SK-N-SH (cell line): ENCODE data around the gene MRPL49. TPM values are rescaled to one million over a fixed set of nuclear protein-coding genes. Genes with fewer than 3 reads are reported as not detected.
A peak's percentile ranks its signal among the peaks of the same experiment; 100 is the strongest.

Experiments used
- CTCF ChIA-PET: fragments of 300-600, 350-600 bp; formaldehyde crosslinking; extraction: SDS; loops from one replicate; lab custom pipeline; 2021; lab: Yijun Ruan, JAX
- POLR2A ChIA-PET: fragments of 350-600 bp; sonication (Branson Sonifier 250); formaldehyde crosslinking; extraction: SDS; loops from one replicate; lab custom pipeline; 2020; ENCODE audit warnings: antibody characterized with exemption, inconsistent platforms; lab: Yijun Ruan, JAX
- DNase-seq: peaks from one replicate; pipeline ENCODE4 v3.0.0; 2012
- H2AFZ ChIP-seq: fragments of 200-600 bp; sonication (generic); 2 replicates; pipeline ENCODE4 v1.8.1; 2016; ENCODE audit warnings: antibody characterized with exemption, mild to moderate bottlenecking, low read depth
- H3F3A ChIP-seq: fragments of 200-600 bp; sonication (generic); replicated peaks from 2 replicates; pipeline ENCODE3; 2016; ENCODE audit warnings: antibody characterized with exemption, mild to moderate bottlenecking; ENCODE audit not compliant: insufficient read depth
- H3K27ac ChIP-seq, 2 experiments: fragments of 200-500 bp in 1 of 2; fragments of 200-600 bp in 1 of 2; sonication (Bioruptor generic) in 1 of 2; sonication (generic), shearing (Covaris generic) in 1 of 2; 2 replicates each; pipeline versions ENCODE4 v1.5.1 to v1.6.1; 2014 to 2016; ENCODE audit warnings: low read depth in 2 of 2, inconsistent platforms in 1 of 2, low read length in 1 of 2, mild to moderate bottlenecking in 1 of 2, mixed read lengths in 1 of 2
- H3K27me3 ChIP-seq: fragments of 200-600 bp; sonication (generic), shearing (Covaris generic); 2 replicates; pipeline ENCODE4 v1.6.1; 2016; ENCODE audit warnings: mixed run types; ENCODE audit not compliant: insufficient read depth
- H3K36me3 ChIP-seq, 2 experiments: fragments of 200-500 bp in 1 of 2; fragments of 200-600 bp in 1 of 2; sonication (Bioruptor generic) in 1 of 2; sonication (generic) in 1 of 2; replicated peaks in 1 of 2; 2 replicates each; pipeline versions ENCODE3 to v1.5.1; 2014 to 2016; ENCODE audit warnings: low read length in 1 of 2, mild to moderate bottlenecking in 1 of 2; ENCODE audit not compliant: insufficient read depth in 2 of 2, control insufficient read depth in 1 of 2
- H3K4me1 ChIP-seq, 2 experiments: fragments of 200-500 bp in 1 of 2; fragments of 200-600 bp in 1 of 2; sonication (Bioruptor generic) in 1 of 2; sonication (generic), shearing (Covaris generic) in 1 of 2; 2 replicates each; pipeline versions ENCODE4 v1.5.1 to v1.6.1; 2014 to 2016; ENCODE audit warnings: low read depth in 1 of 2, low read length in 1 of 2, mixed run types in 1 of 2; ENCODE audit not compliant: insufficient read depth in 2 of 2, control insufficient read depth in 1 of 2
- H3K4me2 ChIP-seq: fragments of 200-600 bp; sonication (generic), shearing (Covaris generic); 2 replicates; pipeline ENCODE4 v1.6.1; 2017; ENCODE audit warnings: mixed run types
- H3K4me3 ChIP-seq, 2 experiments: fragments of 200-500 bp in 1 of 2; fragments of 200-600 bp in 1 of 2; sonication (Bioruptor generic) in 1 of 2; sonication (generic), shearing (Covaris generic) in 1 of 2; 2 replicates each; pipeline versions ENCODE4 v1.5.1 to v1.8.1; 2014 to 2016; ENCODE audit warnings: low read depth in 2 of 2, inconsistent platforms in 1 of 2, low read length in 1 of 2, mild to moderate bottlenecking in 1 of 2, mixed read lengths in 1 of 2, moderate library complexity in 1 of 2
- H3K79me2 ChIP-seq: fragments of 200-600 bp; sonication (generic); 2 replicates; pipeline ENCODE4 v1.8.1; 2017; ENCODE audit warnings: mild to moderate bottlenecking; ENCODE audit not compliant: insufficient read depth
- H3K9ac ChIP-seq: fragments of 200-600 bp; sonication (generic); 2 replicates; pipeline ENCODE4 v1.6.1; 2017; ENCODE audit warnings: mixed run types
- H3K9me2 ChIP-seq: fragments of 200-600 bp; sonication (generic); 2 replicates; pipeline ENCODE4 v1.6.1; 2017; ENCODE audit warnings: mixed run types
- H3K9me3 ChIP-seq: fragments of 200-600 bp; sonication (generic); 2 replicates; pipeline ENCODE4 v1.6.1; 2017; ENCODE audit warnings: mixed run types, mild to moderate bottlenecking, moderate library complexity
- H4K20me1 ChIP-seq: fragments of 200-600 bp; sonication (generic); 2 replicates; pipeline ENCODE4 v1.6.1; 2017; ENCODE audit warnings: mild to moderate bottlenecking, mixed run types; ENCODE audit not compliant: insufficient read depth
- ELF1 ChIP-seq: IDR thresholded peaks from 2 replicates; pipeline ENCODE4 v1.4.0; 2012
- EZH2phosphoT487 ChIP-seq: fragments of 200-600 bp; sonication (generic); IDR thresholded peaks from 2 replicates; pipeline ENCODE4 v1.6.1; 2017; ENCODE audit warnings: low read depth, mixed run types, mild to moderate bottlenecking, antibody characterized with exemption, moderate library complexity, borderline replicate concordance
- GABPA ChIP-seq: IDR thresholded peaks from 2 replicates; pipeline ENCODE4 v1.4.0; 2012; ENCODE audit warnings: low read depth, mild to moderate bottlenecking
- MAX ChIP-seq: IDR thresholded peaks from 2 replicates; pipeline ENCODE4 v1.4.0; 2012; ENCODE audit warnings: low read depth
- NFIC ChIP-seq: IDR thresholded peaks from 2 replicates; pipeline ENCODE4 v1.4.0; 2012; ENCODE audit warnings: borderline replicate concordance
- POLR2AphosphoS5 ChIP-seq: IDR thresholded peaks from 2 replicates; pipeline ENCODE4 v1.6.1; 2012; ENCODE audit warnings: low read depth, low read length
- RXRA ChIP-seq: IDR thresholded peaks from 2 replicates; pipeline ENCODE4 v1.4.0; 2012; ENCODE audit warnings: low read depth, mild to moderate bottlenecking, borderline replicate concordance
- SIN3A ChIP-seq: IDR thresholded peaks from 2 replicates; pipeline ENCODE4 v1.6.1; 2012; ENCODE audit warnings: low read depth, mild to moderate bottlenecking, low read length, moderate library complexity, borderline replicate concordance
- SMC3 ChIP-seq: IDR thresholded peaks from 2 replicates; pipeline ENCODE4 v1.6.1; 2012; ENCODE audit warnings: low read depth, low read length, improper control_type of control experiment
- TEAD4 ChIP-seq: IDR thresholded peaks from 2 replicates; pipeline ENCODE4 v1.4.0; 2012; ENCODE audit warnings: mild to moderate bottlenecking, borderline replicate concordance; ENCODE audit not compliant: insufficient read depth
- USF1 ChIP-seq: IDR thresholded peaks from 2 replicates; pipeline ENCODE4 v1.4.0; 2012; ENCODE audit warnings: low read depth, borderline replicate concordance
- WGBS: methylation state at CpG from one replicate; pipeline ENCODE4 v1.1.6; 2017; ENCODE audit warnings: low lambda C conversion rate; 5-methylcytosine and 5-hydroxymethylcytosine counted together
- polyA plus RNA-seq, 3 experiments: library from polyadenylated mRNA; depleted of rRNA; stranded (reverse); fragments of >200 nt; gene quantifications; 2 replicates each; pipeline ENCODE4 v1.2.3, GENCODE V29; 2012
- TF ChIP-seq, protein P1 (sequence below): IDR thresholded peaks from 2 replicates; pipeline ENCODE4; 2012

The MRPL49 gene
- polyA plus RNA-seq, 1 of the 3 experiments (the other 2 are of a cell fraction): 56.7 TPM

- H3K27me3 ChIP-seq: no peaks in the 10 kb centered on the region
- TF ChIP-seq MAX (no peak), SMC3 (no peak), SIN3A (no peak), USF1 (no peak), EZH2phosphoT487 (no peak), RXRA (no peak)
- H3K27ac ChIP-seq: peak overlapping the region in 1 of 2 experiments; percentile 76; a peak in 2 of 4 replicates
- DNase-seq: no peak
- no peaks in the 10 kb centered on the region for H3K36me3 ChIP-seq
- ChIA-PET POLR2A (no interaction called here), CTCF (interaction anchor here (0.7 kb wide), 1 partner anchor 178 kb away, joined by 3 read pairs; no protein-coding TSS in a partner anchor)
- H3K4me3 ChIP-seq: no peak overlapping the region
- peaks cover 11% of the 10 kb centered on the region in 2 experiments; a peak in 2 of 4 replicates for H3K4me1 ChIP-seq
- no peak overlapping the region for H3K9ac ChIP-seq
- 88% methylated on average over 3 of the region's 3 CpGs for WGBS
- no peaks in the 10 kb centered on the region for H3K9me2 ChIP-seq
- H3K9me3 ChIP-seq: no peaks in the 10 kb centered on the region
- no peaks in the 10 kb centered on the region for H4K20me1 ChIP-seq
- H2AFZ ChIP-seq: no peak overlapping the region
- peaks cover 14% of the 10 kb centered on the region for H3F3A ChIP-seq
- H3K4me2 ChIP-seq: no peak overlapping the region
- H3K79me2 ChIP-seq: no peaks in the 10 kb centered on the region
Measured at GRCh38 chr11:65151331-65151899, 29.3 kb downstream of the MRPL49 start.

- no peak overlapping the region for H3K27ac ChIP-seq
- no peak for DNase-seq
- CTCF ChIA-PET: interaction anchor here (0.7 to 1.1 kb wide), 3 partner anchors 35 to 314 kb away, joined by 3 to 4 read pairs (median 3); partner anchors contain the start of gene ZNHIT2
- H2AFZ ChIP-seq: peak overlapping the region; percentile 29; the same call in 1 of the 2 replicates
- H4K20me1 ChIP-seq: no peaks in the 10 kb centered on the region
- peaks cover 14% of the 10 kb centered on the region for H3F3A ChIP-seq
- no peak for TF ChIP-seq ELF1
- no peak for TF ChIP-seq SIN3A
- TF ChIP-seq USF1: no peak
- TF ChIP-seq POLR2AphosphoS5: no peak
- no peak for TF ChIP-seq NFIC
- TF ChIP-seq GABPA: no peak
- TF ChIP-seq TEAD4: no peak
- TF ChIP-seq MAX: no peak
- TF ChIP-seq, protein P1, sequence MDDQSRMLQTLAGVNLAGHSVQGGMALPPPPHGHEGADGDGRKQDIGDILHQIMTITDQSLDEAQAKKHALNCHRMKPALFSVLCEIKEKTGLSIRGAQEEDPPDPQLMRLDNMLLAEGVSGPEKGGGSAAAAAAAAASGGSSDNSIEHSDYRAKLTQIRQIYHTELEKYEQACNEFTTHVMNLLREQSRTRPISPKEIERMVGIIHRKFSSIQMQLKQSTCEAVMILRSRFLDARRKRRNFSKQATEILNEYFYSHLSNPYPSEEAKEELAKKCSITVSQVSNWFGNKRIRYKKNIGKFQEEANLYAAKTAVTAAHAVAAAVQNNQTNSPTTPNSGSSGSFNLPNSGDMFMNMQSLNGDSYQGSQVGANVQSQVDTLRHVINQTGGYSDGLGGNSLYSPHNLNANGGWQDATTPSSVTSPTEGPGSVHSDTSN: no peak
- H3K27me3 ChIP-seq: no peaks in the 10 kb centered on the region
- H3K36me3 ChIP-seq: no peaks in the 10 kb centered on the region
- H3K9ac ChIP-seq: no peak overlapping the region
- WGBS: 46% methylated on average over 2 of the region's 2 CpGs
- no peaks in the 10 kb centered on the region for H3K9me2 ChIP-seq
- peaks cover 11% of the 10 kb centered on the region in 2 experiments; a peak in 2 of 4 replicates for H3K4me1 ChIP-seq
- no peaks in the 10 kb centered on the region for H3K79me2 ChIP-seq
- H3K4me2 ChIP-seq: no peak overlapping the region; the same call in 1 of the 2 replicates
- H3K9me3 ChIP-seq: no peaks in the 10 kb centered on the region
- H3K4me3 ChIP-seq: no peak overlapping the region
- POLR2A ChIA-PET: no interaction called here
Measured at GRCh38 chr11:65152122-65152521, 30.0 kb downstream of the MRPL49 start.
